T-cell (primary cell): ENCODE measurements around the gene PTTG1. TPM values are rescaled to one million over a fixed set of nuclear protein-coding genes. Genes with fewer than 3 reads are reported as not detected.

ENCODE experiments used
- ATAC-seq, 4 experiments: fragments of 200-7000 bp in 3 of 4; fragments of 150-1000 bp in 1 of 4; cut with Tn5 transposase; replicated peaks in 1 of 4; 1 replicate in 3 of 4; 2 replicates in 1 of 4; pipeline ENCODE4 v1.10.0; 2021; ENCODE audit warnings: moderate library complexity in 3 of 4, mild to moderate bottlenecking in 2 of 4, moderate number of reproducible peaks in 1 of 4
- CTCF ChIA-PET, 2 donors: fragments of 300-600 bp; sonication (Branson Sonifier 250); formaldehyde crosslinking; loops; one replicate each; lab custom pipeline; 2022; ENCODE audit warnings: antibody characterized with exemption in 2 of 2; lab: Charles Lee
- POLR2A ChIA-PET, 2 donors: fragments of 300-600 bp; sonication (Branson Sonifier 250); formaldehyde crosslinking; loops; one replicate each; lab custom pipeline; 2022; ENCODE audit warnings: antibody characterized with exemption in 2 of 2; lab: Charles Lee
- DNase-seq, 35 experiments: peaks; one replicate each; pipeline versions ENCODE4 v3.0.0 to v3.0.0-alpha.2; 2013 to 2023
- H3K27ac ChIP-seq: one replicate; pipeline ENCODE4 v1.5.1; 2013; ENCODE audit warnings: low read length
- H3K27me3 ChIP-seq, 2 experiments: replicated peaks in 1 of 2; 1 replicate in 1 of 2; 2 replicates in 1 of 2; pipeline versions ENCODE4 v1.6.1 to v1.7.0; 2013; ENCODE audit warnings: low read length in 1 of 2, mixed read lengths in 1 of 2; ENCODE audit not compliant: control insufficient read depth in 2 of 2, insufficient read depth in 2 of 2; ENCODE audit errors: extremely low read depth in 1 of 2
- H3K36me3 ChIP-seq, 2 donors: 1 replicate in 1 of 2; 2 replicates in 1 of 2; pipeline versions ENCODE4 v1.6.1 to v1.7.0; 2013; ENCODE audit warnings: low read length in 1 of 2; ENCODE audit not compliant: control insufficient read depth in 2 of 2, insufficient read depth in 1 of 2; ENCODE audit errors: extremely low read depth in 1 of 2
- H3K4me1 ChIP-seq, 2 experiments: 1 replicate in 1 of 2; 2 replicates in 1 of 2; pipeline versions ENCODE4 v1.6.1 to v1.7.0; 2013; ENCODE audit warnings: low read length in 2 of 2, mixed read lengths in 1 of 2; ENCODE audit not compliant: insufficient read depth in 2 of 2, control insufficient read depth in 1 of 2; ENCODE audit errors: extremely low read depth in 1 of 2
- H3K4me3 ChIP-seq, 2 donors: 1 replicate in 1 of 2; 2 replicates in 1 of 2; pipeline versions ENCODE4 v1.5.1 to v1.7.0; 2013; ENCODE audit warnings: mild to moderate bottlenecking in 2 of 2, low read length in 1 of 2, moderate library complexity in 1 of 2; ENCODE audit not compliant: control insufficient read depth in 1 of 2; ENCODE audit errors: extremely low read depth in 1 of 2
- H3K9me3 ChIP-seq: 2 replicates; pipeline ENCODE4 v1.7.0; 2013
- H3K27ac Mint-ChIP-seq, 2 donors: one replicate each; pipeline ENCODE4 v1.8.0; 2020 to 2021; ENCODE audit warnings: mild to moderate bottlenecking in 2 of 2, mixed read lengths in 2 of 2
- H3K27me3 Mint-ChIP-seq, 2 donors: one replicate each; pipeline ENCODE4 v1.8.0; 2021 to 2022; ENCODE audit warnings: mixed read lengths in 2 of 2
- H3K36me3 Mint-ChIP-seq: one replicate; pipeline ENCODE4 v1.8.0; 2021; ENCODE audit warnings: mixed read lengths
- H3K4me1 Mint-ChIP-seq, 3 donors: one replicate each; pipeline ENCODE4 v1.8.0; 2020 to 2022; ENCODE audit warnings: mixed read lengths in 3 of 3, mild to moderate bottlenecking in 1 of 3
- H3K4me3 Mint-ChIP-seq, 3 donors: one replicate each; pipeline ENCODE4 v1.8.0; 2020 to 2022; ENCODE audit warnings: mild to moderate bottlenecking in 3 of 3, mixed read lengths in 3 of 3, moderate library complexity in 3 of 3
- H3K9me3 Mint-ChIP-seq, 3 donors: one replicate each; pipeline ENCODE4 v1.8.0; 2020 to 2022; ENCODE audit warnings: mixed read lengths in 3 of 3
- WGBS: methylation state at CpG from one replicate; pipeline ENCODE4 v1.1.5; 2013; ENCODE audit warnings: missing lambda C conversion rate; ENCODE audit not compliant: insufficient coverage; 5-methylcytosine and 5-hydroxymethylcytosine counted together
- total RNA-seq, 35 experiments: library from RNA in 6 of 35; stranded (reverse) in 6 of 35; fragments of 120-200 nt in 1 of 35; gene quantifications; one replicate each; pipeline versions ENCODE4 v1.2.1 to v1.2.4 and lab custom pipeline; 2013 to 2026

PTTG1 gene
- total RNA-seq, 5 donors from 2014 or later (not counting 1 experiment from before 2014, with no cell fraction given): 6.6 to 16.5 (median 8.8) TPM

DNA sequence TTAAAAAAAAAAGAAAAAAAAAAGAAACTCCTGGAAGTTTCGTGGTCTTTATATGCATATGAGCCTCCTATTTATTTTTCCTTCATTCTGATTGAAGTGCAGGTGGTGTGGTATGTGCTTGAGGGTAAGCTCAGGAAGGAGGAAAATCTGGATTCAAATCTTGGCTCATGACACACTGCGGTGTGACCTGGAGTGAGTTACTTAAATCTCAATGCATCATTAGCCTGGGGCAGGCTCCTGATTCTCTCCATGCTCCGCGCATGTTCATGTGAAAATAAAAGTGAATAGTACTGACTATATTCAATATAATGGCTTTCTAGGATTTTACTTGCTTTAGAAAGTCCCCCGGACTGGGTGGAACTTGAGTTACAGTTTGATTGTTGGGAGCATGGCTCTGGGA lies 35.6 kb downstream of the PTTG1 start:
- DNase-seq: no peak
- Mint-ChIP-seq H3K4me1 (no peaks in the 10 kb centered on the region), H3K4me3 (no peak overlapping the region), H3K27me3 (peaks cover 5% of the 10 kb centered on the region in 2 donors), H3K9me3 (peaks cover 0 to 3% (median 0%) of the 10 kb centered on the region in 3 donors), H3K27ac (no peak overlapping the region), H3K36me3 (no peaks in the 10 kb centered on the region)
- no peaks in the 10 kb centered on the region for H3K27me3 ChIP-seq
- H3K36me3 ChIP-seq: no peaks in the 10 kb centered on the region
- H3K27ac ChIP-seq: no peak overlapping the region
- CTCF ChIA-PET: no interaction called here
- no peak for ATAC-seq
- POLR2A ChIA-PET: no interaction called here
- no peaks in the 10 kb centered on the region for H3K9me3 ChIP-seq
- H3K4me1 ChIP-seq: peaks cover 0 to 2% of the 10 kb centered on the region in 2 experiments
- no peak overlapping the region for H3K4me3 ChIP-seq
- WGBS: 100% methylated on average over 1 of the region's 5 CpGs

DNA sequence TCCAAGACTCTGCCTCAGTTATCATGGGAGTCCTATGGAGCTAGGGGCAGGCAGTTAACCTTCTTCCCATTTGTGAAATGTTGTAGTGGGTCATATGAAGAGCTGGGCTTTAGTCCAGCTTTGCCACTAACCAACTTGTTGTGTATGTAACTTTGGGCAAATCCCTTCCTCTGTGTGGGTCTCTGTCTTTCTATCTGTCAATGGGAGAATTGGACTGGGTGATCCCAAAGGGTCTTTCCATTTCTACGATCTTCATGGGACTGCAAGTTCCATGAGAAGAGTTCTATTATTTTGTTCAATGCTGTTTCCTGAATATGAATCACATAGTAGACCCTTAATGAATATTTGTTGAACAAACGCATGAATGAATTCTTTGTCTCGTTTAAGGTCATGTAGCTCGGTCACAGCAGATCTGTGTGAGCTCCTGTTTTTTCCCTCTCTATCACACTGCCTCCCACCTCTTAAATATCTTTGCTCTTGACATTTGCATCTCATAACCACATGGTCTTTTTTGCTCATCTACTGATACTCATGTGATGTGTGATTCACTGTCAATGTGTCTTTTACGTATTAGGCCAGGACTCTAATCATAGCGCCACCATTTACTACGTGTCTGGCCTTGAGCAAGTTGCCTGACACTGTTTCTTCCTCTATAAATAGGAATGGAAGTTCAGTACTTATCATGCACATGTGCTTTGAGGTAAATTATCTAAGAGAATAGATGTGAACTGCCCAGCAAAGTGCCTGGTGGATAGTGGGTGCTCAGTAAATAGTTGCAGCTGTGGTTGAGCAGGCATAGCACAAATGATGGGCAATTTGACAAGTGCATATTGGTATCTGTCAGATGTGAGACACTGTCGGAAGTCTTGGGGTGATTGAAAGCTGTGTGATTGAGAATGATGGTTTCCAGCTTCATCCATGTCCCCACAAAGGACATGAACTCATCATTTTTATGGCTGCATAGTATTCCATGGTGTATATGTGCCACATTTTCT lies 37.4 kb downstream of the PTTG1 start:
- Mint-ChIP-seq H3K36me3 (no peaks in the 10 kb centered on the region), H3K4me3 (no peak overlapping the region), H3K27ac (no peak overlapping the region), H3K27me3 (peaks cover 2 to 4% of the 10 kb centered on the region in 2 donors), H3K4me1 (peaks cover 3 to 4% (median 3%) of the 10 kb centered on the region in 3 donors), H3K9me3 (peaks cover 0 to 3% (median 0%) of the 10 kb centered on the region in 3 donors)
- WGBS: 67% methylated on average over 3 of the region's 8 CpGs
- ATAC-seq: no peak
- no peaks in the 10 kb centered on the region for H3K27me3 ChIP-seq
- no peak overlapping the region for H3K27ac ChIP-seq
- H3K4me3 ChIP-seq: no peak overlapping the region
- no peaks in the 10 kb centered on the region for H3K36me3 ChIP-seq
- ChIA-PET POLR2A (no interaction called here), CTCF (no interaction called here)
- peaks cover 1 to 3% of the 10 kb centered on the region in 2 experiments for H3K4me1 ChIP-seq
- H3K9me3 ChIP-seq: no peaks in the 10 kb centered on the region
- no peak for DNase-seq

DNA sequence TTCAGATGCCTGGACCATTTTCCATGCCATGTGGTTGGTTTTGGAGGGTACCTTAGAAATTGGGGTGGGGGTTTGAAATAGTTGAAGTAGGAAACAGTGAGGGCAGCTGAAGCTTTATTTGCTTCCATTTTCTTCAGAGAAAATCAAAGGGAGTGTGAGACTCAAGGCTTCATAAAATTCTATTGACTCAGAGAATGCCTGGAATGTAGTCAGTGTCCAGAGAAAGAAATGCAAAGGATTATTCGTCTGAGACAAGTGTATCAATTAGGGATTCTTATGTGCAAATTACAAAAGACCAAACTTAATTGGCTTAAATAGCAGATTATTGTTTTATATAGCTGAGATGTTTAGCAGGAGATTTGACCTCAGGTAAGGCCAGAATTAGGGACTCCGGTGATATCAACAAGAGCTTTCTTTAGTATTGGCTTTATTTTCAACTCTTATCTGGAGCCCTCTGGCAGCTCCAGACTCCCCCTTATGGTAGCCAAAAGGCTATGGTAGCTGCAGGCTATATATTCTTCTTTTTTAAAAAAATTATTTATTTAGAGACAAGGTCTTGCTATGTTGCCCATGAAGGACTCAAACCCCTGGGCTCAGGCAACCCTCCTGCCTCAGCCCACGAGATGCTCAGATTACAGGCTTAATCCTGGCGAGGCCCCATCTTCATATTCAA lies 38.9 kb downstream of the PTTG1 start:
- no peak for DNase-seq
- H3K27me3 Mint-ChIP-seq: peaks cover 0 to under 1% of the 10 kb centered on the region in 2 donors
- H3K4me1 Mint-ChIP-seq: peaks cover 15 to 17% (median 16%) of the 10 kb centered on the region in 3 donors
- H3K27ac Mint-ChIP-seq: no peak overlapping the region
- Histone ChIP-seq H3K27ac (no peak overlapping the region), H3K4me3 (no peak overlapping the region), H3K9me3 (no peaks in the 10 kb centered on the region), H3K4me1 (peaks cover 5 to 6% of the 10 kb centered on the region in 2 experiments), H3K27me3 (no peaks in the 10 kb centered on the region), H3K36me3 (no peaks in the 10 kb centered on the region)
- WGBS: no CpG with 5 or more reads among the region's 4 CpGs
- no peak for ATAC-seq
- no peak overlapping the region for H3K4me3 Mint-ChIP-seq
- CTCF ChIA-PET: interaction anchor here (0.8 to 1.5 kb wide), 2 partner anchors 22 kb away, joined by 3 to 14 read pairs; no protein-coding TSS in a partner anchor
- no peaks in the 10 kb centered on the region for H3K36me3 Mint-ChIP-seq
- H3K9me3 Mint-ChIP-seq: peaks cover 0 to 3% (median 0%) of the 10 kb centered on the region in 3 donors
- POLR2A ChIA-PET: interaction anchor here in 1 of 2 donors (0.8 kb wide), 1 partner anchor 14 kb away, joined by 3 read pairs; no protein-coding TSS in a partner anchor

DNA sequence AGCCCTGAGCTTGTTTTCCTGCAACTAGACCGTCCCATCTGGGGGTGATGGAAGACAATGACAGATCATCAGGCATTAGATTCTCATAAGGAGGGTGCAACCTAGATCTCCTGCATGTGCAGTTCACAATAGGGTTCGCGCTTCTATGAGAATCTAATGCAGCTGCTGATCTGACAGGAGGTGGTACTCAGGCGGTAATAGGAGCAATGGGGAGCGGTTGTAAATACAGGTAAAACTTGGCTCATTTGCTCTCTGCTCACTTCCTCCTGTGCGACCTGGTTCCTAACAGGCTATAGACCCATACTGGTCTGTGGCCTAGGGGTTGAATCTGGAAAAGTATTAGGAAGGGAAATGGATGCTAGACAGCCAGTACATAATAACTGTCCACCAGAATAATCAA lies 39.7 kb downstream of the PTTG1 start:
- Histone ChIP-seq H3K27me3 (no peaks in the 10 kb centered on the region), H3K4me1 (peaks cover 5 to 6% of the 10 kb centered on the region in 2 experiments), H3K27ac (no peak overlapping the region), H3K4me3 (no peak overlapping the region), H3K36me3 (no peaks in the 10 kb centered on the region), H3K9me3 (no peaks in the 10 kb centered on the region)
- no peak for ATAC-seq
- Mint-ChIP-seq H3K27ac (no peak overlapping the region), H3K4me3 (no peak overlapping the region), H3K36me3 (no peaks in the 10 kb centered on the region), H3K4me1 (peaks cover 20 to 24% (median 20%) of the 10 kb centered on the region in 3 donors), H3K9me3 (peaks cover 0 to 3% (median 0%) of the 10 kb centered on the region in 3 donors), H3K27me3 (no peaks in the 10 kb centered on the region)
- 75% methylated on average over 4 of the region's 6 CpGs for WGBS
- POLR2A ChIA-PET: no interaction called here
- DNase-seq: no peak
- CTCF ChIA-PET: interaction anchor here (0.6 to 1.5 kb wide), 2 partner anchors 23 to 47 kb away, joined by 3 to 14 read pairs; no protein-coding TSS in a partner anchor

DNA sequence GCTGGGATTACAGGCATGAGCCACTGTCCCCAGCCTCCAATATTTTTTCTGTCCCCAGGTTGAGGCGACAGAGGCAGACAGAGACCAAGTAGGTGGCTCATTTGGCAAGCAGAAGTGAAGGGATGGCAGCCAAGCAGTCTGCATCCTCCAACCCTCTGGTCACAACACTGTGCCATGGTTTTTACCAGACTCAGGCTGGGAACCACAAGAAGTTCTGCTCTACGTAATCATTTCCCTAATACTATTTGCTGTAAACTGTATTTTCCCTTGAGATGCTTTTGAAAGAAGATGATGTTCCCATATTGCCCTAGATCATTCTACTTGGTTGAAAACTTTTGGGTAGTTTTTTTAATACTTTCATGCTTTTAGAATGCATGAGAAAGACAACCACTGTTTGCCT lies 40.5 kb downstream of the PTTG1 start:
- CTCF ChIA-PET: interaction anchor here in 1 of 2 donors (0.6 kb wide), 1 partner anchor 46 kb away, joined by 3 read pairs; no protein-coding TSS in a partner anchor

DNA sequence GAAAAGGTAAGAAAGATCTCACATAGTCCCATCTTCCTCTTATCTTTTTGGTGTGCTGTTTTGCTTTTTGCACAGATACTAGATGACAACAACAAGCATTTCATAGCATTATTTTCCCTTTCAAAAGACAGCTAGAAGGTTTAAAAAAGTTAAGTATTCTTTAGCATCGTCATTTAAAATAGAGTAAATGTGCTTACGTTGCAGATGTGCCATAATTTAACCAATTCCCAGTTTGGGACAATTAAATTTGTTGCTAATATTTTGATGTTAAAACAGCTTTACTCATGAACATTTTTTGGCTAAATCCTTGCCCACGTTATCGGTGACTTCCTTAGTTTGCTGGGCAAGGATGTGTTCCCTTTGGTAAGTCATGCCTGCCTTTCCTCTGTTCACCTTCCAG lies 41.6 kb downstream of the PTTG1 start:
- Mint-ChIP-seq H3K4me3 (no peak overlapping the region), H3K9me3 (peaks cover 0 to 3% (median 0%) of the 10 kb centered on the region in 3 donors), H3K36me3 (no peaks in the 10 kb centered on the region), H3K27ac (no peak overlapping the region), H3K4me1 (peaks cover 37 to 42% (median 39%) of the 10 kb centered on the region in 3 donors), H3K27me3 (no peaks in the 10 kb centered on the region)
- ATAC-seq: no peak
- H3K9me3 ChIP-seq: no peaks in the 10 kb centered on the region
- no peaks in the 10 kb centered on the region for H3K36me3 ChIP-seq
- DNase-seq: no peak
- POLR2A ChIA-PET: no interaction called here
- no peak overlapping the region for H3K27ac ChIP-seq
- peaks cover 14 to 23% of the 10 kb centered on the region in 2 experiments for H3K4me1 ChIP-seq
- no peaks in the 10 kb centered on the region for H3K27me3 ChIP-seq
- CTCF ChIA-PET: interaction anchor here (0.7 to 1.4 kb wide), 4 partner anchors 10 to 1206 kb away, joined by 3 to 6 read pairs (median 4); no protein-coding TSS in a partner anchor
- no peak overlapping the region for H3K4me3 ChIP-seq
- 90% methylated on average over 2 of the region's 4 CpGs for WGBS

More for the DNA sequence above, 40.5 kb downstream of the PTTG1 start:
- Mint-ChIP-seq H3K4me1 (peaks cover 28 to 32% (median 28%) of the 10 kb centered on the region in 3 donors), H3K27ac (no peak overlapping the region), H3K27me3 (no peaks in the 10 kb centered on the region), H3K4me3 (no peak overlapping the region), H3K9me3 (peaks cover 0 to 3% (median 0%) of the 10 kb centered on the region in 3 donors), H3K36me3 (no peaks in the 10 kb centered on the region)
- no peaks in the 10 kb centered on the region for H3K9me3 ChIP-seq
- ATAC-seq (no peak), DNase-seq (no peak)
- POLR2A ChIA-PET: no interaction called here
- peaks cover 11 to 13% of the 10 kb centered on the region in 2 experiments for H3K4me1 ChIP-seq
- H3K4me3 ChIP-seq: no peak overlapping the region
- H3K27ac ChIP-seq: no peak overlapping the region
- no peaks in the 10 kb centered on the region for H3K27me3 ChIP-seq
- WGBS: 89% methylated on average over 1 of the region's 2 CpGs
- H3K36me3 ChIP-seq: no peaks in the 10 kb centered on the region
